Spleen (tissue), 11 donors: ENCODE data around the gene NRXN2. TPM values are rescaled to one million over a fixed set of nuclear protein-coding genes. Genes with fewer than 3 reads are reported as not detected.
"Not testable (repeated sequence)": the region's sequence is repeated elsewhere in the genome, so short reads cannot be mapped to it uniquely, and the experiment has no call there.

Source experiments
- DNase-seq: peaks from one replicate; pipeline ENCODE4 v3.0.0-alpha.2; 2020
- H3K27ac ChIP-seq, 8 donors: fragments of 200-600 bp; sonication (generic) in 7 of 8; 1 replicate in 4 of 8; 2 replicates in 4 of 8; pipeline versions ENCODE4 v1.5.0 to v1.8.0; 2016 to 2021; ENCODE audit warnings: inconsistent platforms in 4 of 8, mild to moderate bottlenecking in 4 of 8, moderate library complexity in 1 of 8
- H3K27me3 ChIP-seq, 7 donors: fragments of 200-600 bp; sonication (generic) in 6 of 7; replicated peaks in 1 of 7; 1 replicate in 4 of 7; 2 replicates in 3 of 7; pipeline versions ENCODE4 v1.5.0 to v1.8.0; 2016 to 2021; ENCODE audit warnings: inconsistent platforms in 3 of 7, mild to moderate bottlenecking in 1 of 7
- H3K36me3 ChIP-seq, 6 donors: fragments of 200-600 bp; sonication (generic) in 5 of 6; 1 replicate in 4 of 6; 2 replicates in 2 of 6; pipeline versions ENCODE4 v1.5.0 to v1.8.0; 2016 to 2021; ENCODE audit warnings: inconsistent platforms in 2 of 6
- H3K4me1 ChIP-seq, 6 donors: fragments of 200-600 bp; sonication (generic) in 5 of 6; 1 replicate in 3 of 6; 2 replicates in 3 of 6; pipeline versions ENCODE4 v1.5.0 to v1.8.0; 2016 to 2021; ENCODE audit warnings: inconsistent platforms in 3 of 6
- H3K4me3 ChIP-seq, 8 donors: fragments of 200-600 bp; sonication (generic) in 7 of 8; 1 replicate in 4 of 8; 2 replicates in 4 of 8; pipeline versions ENCODE4 v1.5.0 to v1.8.0; 2016 to 2021; ENCODE audit warnings: inconsistent platforms in 4 of 8, mild to moderate bottlenecking in 4 of 8, moderate library complexity in 2 of 8
- H3K9me3 ChIP-seq, 8 donors: fragments of 200-600 bp; sonication (generic) in 7 of 8; 1 replicate in 4 of 8; 2 replicates in 4 of 8; pipeline versions ENCODE4 v1.5.0 to v1.8.0; 2016 to 2021; ENCODE audit warnings: inconsistent platforms in 4 of 8
- POLR2A ChIP-seq, 3 donors: fragments of 450-650 bp; IDR thresholded peaks; one replicate each; pipeline ENCODE4 v1.5.1; 2017; ENCODE audit warnings: antibody characterized with exemption in 3 of 3, mild to moderate bottlenecking in 1 of 3
- POLR2AphosphoS5 ChIP-seq, 3 donors: sonication (generic); formaldehyde crosslinking; IDR thresholded peaks; one replicate each; pipeline ENCODE4 v1.5.1; 2017; ENCODE audit warnings: antibody characterized with exemption in 3 of 3
- WGBS, 5 donors: extraction: QIAGEN DNeasy Blood & Tissue Kit in 3 of 5; methylation state at CpG; one replicate each; pipeline versions ENCODE4 v1.1.5 to v1.1.7; 2013 to 2018; 5-methylcytosine and 5-hydroxymethylcytosine counted together
- intact Hi-C: fragments of 100-400 bp; cut with DNase I; formaldehyde crosslinking; loops from one replicate; pipeline ENCODE4 v1.15.0; 2023; ENCODE audit warnings: low total_unique reads
- polyA plus RNA-seq, 3 donors: library from polyadenylated mRNA; stranded (reverse); fragments of 200-250 nt; gene quantifications; one replicate each; pipeline ENCODE4 v1.2.1, GENCODE V29; 2013
- total RNA-seq, 7 donors: library from RNA; depleted of rRNA in 3 of 7; stranded (reverse); fragments of >200 nt in 3 of 7; fragmentation: NEBNext Ultra II Directional in 4 of 7; extraction: Animal tissue kit (Norgen Biotek cat#: 25700) in 4 of 7; gene quantifications; one replicate each; pipeline versions ENCODE4 v1.1.0 to v1.2.1, GENCODE V29; 2016 to 2021
- TF ChIP-seq, protein P1 (sequence below), 11 experiments: fragments of 200-600 bp in 7 of 11; fragments of 450-650 bp in 4 of 11; sonication (generic) in 4 of 11; IDR thresholded peaks in 8 of 11; conservative IDR thresholded peaks in 3 of 11; 1 replicate in 7 of 11; 2 replicates in 4 of 11; pipeline versions ENCODE4 v1.4.0 to v1.8.0; 2016 to 2021; ENCODE audit warnings: antibody characterized with exemption in 11 of 11, inconsistent platforms in 4 of 11, mild to moderate bottlenecking in 1 of 11
- donor health status: healthy with polysubstance abuse.
- donor health status: DM: no; HTN: no; CAD: no; lungs with moderate emphysema.
- donor health status: DM: no; HTN: no; CAD: no.
- donor health status: Bipolar disorder and iron deficiency.
- donor health status: healthy.
- donor health status: DM: no; HTN: no; CAD: no.
- donor health status: DM: yes; HTN: yes; CAD: no.

NRXN2 gene
- total and polyA plus RNA-seq, 10 donors: 0.59 to 12.9 (median 3.0) TPM

DNA sequence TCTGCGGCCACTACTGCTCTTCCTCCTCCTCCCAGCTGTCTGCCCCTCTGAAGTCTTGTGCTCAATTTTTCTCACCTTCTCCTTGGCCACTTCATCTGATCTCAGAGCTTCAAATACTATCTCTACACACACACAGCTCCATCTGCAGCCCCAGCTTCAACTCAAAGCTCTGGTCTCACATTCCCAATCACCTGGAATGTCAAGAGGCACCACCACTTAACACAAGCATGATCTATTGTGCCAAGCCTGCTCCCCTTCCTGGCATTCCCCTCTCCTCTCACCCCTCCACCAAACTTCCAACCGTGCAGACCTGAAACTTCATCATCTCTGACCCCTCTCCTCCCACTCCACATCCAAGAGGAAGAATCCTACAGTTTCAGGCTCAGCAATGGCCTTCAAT lies 17.5 kb downstream of the NRXN2 start:
- WGBS, 5 donors: 34 to 78% (median 68%) methylated on average over 2 of the region's 2 CpGs
- peaks cover 0 to 69% (median 17%) of the 10 kb centered on the region in 7 donors for H3K27me3 ChIP-seq
- TF ChIP-seq, protein P1, sequence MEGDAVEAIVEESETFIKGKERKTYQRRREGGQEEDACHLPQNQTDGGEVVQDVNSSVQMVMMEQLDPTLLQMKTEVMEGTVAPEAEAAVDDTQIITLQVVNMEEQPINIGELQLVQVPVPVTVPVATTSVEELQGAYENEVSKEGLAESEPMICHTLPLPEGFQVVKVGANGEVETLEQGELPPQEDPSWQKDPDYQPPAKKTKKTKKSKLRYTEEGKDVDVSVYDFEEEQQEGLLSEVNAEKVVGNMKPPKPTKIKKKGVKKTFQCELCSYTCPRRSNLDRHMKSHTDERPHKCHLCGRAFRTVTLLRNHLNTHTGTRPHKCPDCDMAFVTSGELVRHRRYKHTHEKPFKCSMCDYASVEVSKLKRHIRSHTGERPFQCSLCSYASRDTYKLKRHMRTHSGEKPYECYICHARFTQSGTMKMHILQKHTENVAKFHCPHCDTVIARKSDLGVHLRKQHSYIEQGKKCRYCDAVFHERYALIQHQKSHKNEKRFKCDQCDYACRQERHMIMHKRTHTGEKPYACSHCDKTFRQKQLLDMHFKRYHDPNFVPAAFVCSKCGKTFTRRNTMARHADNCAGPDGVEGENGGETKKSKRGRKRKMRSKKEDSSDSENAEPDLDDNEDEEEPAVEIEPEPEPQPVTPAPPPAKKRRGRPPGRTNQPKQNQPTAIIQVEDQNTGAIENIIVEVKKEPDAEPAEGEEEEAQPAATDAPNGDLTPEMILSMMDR (IDR thresholded peaks at IDR 0.05 in 8 of 11, conservative IDR thresholded peaks at IDR 0.05 in 3 of 11): no peak
- no peak for TF ChIP-seq POLR2AphosphoS5 (IDR thresholded peaks at IDR 0.05)
- TF ChIP-seq POLR2A (IDR thresholded peaks at IDR 0.05): no peak
- H3K36me3 ChIP-seq: no peaks in the 10 kb centered on the region
- intact Hi-C loops: no loop called here
- H3K4me1 ChIP-seq: no peaks in the 10 kb centered on the region
- H3K4me3 ChIP-seq: no peak overlapping the region
- no peak for DNase-seq
- H3K9me3 ChIP-seq: no peaks in the 10 kb centered on the region
- H3K27ac ChIP-seq: no peak overlapping the region

DNA sequence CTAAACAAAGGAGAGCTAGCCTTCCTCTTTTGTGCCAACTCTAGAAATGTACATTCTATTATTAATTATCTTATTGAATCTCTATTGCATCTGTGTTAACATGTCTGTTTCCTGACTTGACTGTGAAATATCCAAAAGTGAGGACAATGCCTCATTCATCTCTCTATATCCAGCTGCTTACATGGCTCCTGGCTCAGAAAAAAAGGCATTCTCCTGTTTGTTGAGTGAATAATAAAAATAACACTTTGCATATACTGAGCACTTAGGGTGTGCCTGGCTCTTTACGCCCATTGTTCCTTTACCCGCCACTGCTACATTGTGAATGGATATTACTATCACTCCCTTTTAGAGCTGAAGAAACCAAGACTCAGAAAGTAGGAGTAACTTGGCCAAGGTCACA lies 19.9 kb downstream of the NRXN2 start:
- Histone ChIP-seq H3K36me3 (no peaks in the 10 kb centered on the region), H3K27ac (no peak overlapping the region), H3K4me1 (no peaks in the 10 kb centered on the region), H3K4me3 (no peak overlapping the region), H3K9me3 (no peaks in the 10 kb centered on the region), H3K27me3 (peaks cover 0 to 44% (median 2%) of the 10 kb centered on the region in 7 donors)
- DNase-seq: no peak
- TF ChIP-seq POLR2AphosphoS5 (IDR thresholded peaks at IDR 0.05) (no peak), POLR2A (IDR thresholded peaks at IDR 0.05) (no peak)
- TF ChIP-seq, protein P1 (IDR thresholded peaks at IDR 0.05 in 8 of 11, conservative IDR thresholded peaks at IDR 0.05 in 3 of 11): no peak
- intact Hi-C loops: no loop called here
- 88 to 95% (median 92%) methylated on average over 2 of the region's 2 CpGs for WGBS, 5 donors

DNA sequence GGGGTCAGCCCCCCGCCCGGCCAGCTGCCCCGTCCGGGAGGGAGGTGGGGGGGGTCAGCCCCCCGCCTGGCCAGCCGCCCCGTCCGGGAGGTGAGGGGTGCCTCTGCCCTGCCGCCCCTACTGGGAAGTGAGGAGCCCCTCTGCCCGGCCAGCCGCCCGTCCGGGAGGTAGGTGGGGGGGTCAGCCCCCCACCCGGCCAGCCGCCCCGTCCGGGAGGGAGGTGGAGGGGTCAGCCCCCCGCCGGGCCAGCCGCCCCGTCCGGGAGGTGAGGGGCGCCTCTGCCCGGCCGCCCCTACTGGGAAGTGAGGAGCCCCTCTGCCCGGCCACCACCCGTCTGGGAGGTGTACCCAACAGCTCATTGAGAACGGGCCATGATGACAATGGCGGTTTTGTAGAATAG lies 21.0 kb downstream of the NRXN2 start:
- intact Hi-C loops, H3K9me3 ChIP-seq, H3K4me3 ChIP-seq, H3K4me1 ChIP-seq, H3K36me3 ChIP-seq, DNase-seq, H3K27ac ChIP-seq: not testable (repeated sequence)
- H3K27me3 ChIP-seq: peaks cover 0 to 35% (median 0%) of the 10 kb centered on the region in 7 donors
- WGBS, 5 donors: 87 to 96% (median 90%) methylated on average over 8 to 26 of the region's 29 CpGs

DNA sequence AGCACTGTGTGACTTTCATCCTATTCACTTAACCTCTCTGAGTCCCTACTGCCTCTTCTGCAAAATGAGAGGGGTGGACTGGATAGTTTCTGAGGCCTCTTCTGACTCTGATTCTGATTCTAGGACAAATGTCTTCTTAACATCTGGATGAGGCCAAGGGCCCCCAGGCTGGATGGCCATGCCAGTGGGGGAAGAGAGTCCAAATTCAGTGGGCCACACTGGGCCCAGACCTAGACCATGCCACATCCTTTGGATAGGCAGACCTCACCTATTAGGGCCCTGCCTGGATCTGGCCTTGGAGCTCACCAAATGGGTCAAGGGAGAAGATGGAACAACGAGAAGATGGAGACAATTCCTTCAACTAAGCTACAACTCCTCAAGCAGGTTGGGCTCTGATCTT lies 24.6 kb downstream of the NRXN2 start:
- H3K27ac ChIP-seq: no peak overlapping the region
- peaks cover 0 to 9% (median 2%) of the 10 kb centered on the region in 6 donors for H3K4me1 ChIP-seq
- WGBS, 5 donors: 80 to 91% (median 89%) methylated on average over 1 of the region's 1 CpG
- TF ChIP-seq POLR2AphosphoS5 (IDR thresholded peaks at IDR 0.05): no peak
- TF ChIP-seq POLR2A (IDR thresholded peaks at IDR 0.05): no peak
- TF ChIP-seq, protein P1 (IDR thresholded peaks at IDR 0.05 in 8 of 11, conservative IDR thresholded peaks at IDR 0.05 in 3 of 11): no peak
- H3K36me3 ChIP-seq: no peaks in the 10 kb centered on the region
- no peaks in the 10 kb centered on the region for H3K9me3 ChIP-seq
- no peak overlapping the region for H3K4me3 ChIP-seq
- intact Hi-C loops: no loop called here
- peaks cover 0 to 31% (median 0%) of the 10 kb centered on the region in 7 donors for H3K27me3 ChIP-seq
- DNase-seq: peak; percentile 58
